Activated CD8-positive, alpha-beta T cell treated with anti-CD3 and anti-CD28 coated beads, Interleukin-2, amount 10 ng/mL, durations not matched to agents 7 days and 5 days (primary cell): Measurements from ENCODE around the gene CCDC117. TPM values are rescaled to one million over a fixed set of nuclear protein-coding genes. Genes with fewer than 3 reads are reported as not detected.

Experiments
- ATAC-seq: fragments of 150-1000 bp; cut with Tn5 transposase; one replicate; pipeline ENCODE4 v1.10.0; 2021; ENCODE audit warnings: moderate library complexity
- CTCF ChIA-PET: fragments of 350-600 bp; sonication (Branson Sonifier 250); formaldehyde crosslinking; loops from one replicate; lab custom pipeline; 2021; ENCODE audit warnings: antibody characterized with exemption; lab: Charles Lee
- POLR2A ChIA-PET: fragments of 350-600 bp; sonication (Branson Sonifier 250); formaldehyde crosslinking; loops from one replicate; lab custom pipeline; 2021; ENCODE audit warnings: antibody characterized with exemption; lab: Charles Lee
- DNase-seq: peaks from one replicate; pipeline ENCODE4 v3.0.0-alpha.2; 2020
- H3K27ac Mint-ChIP-seq: one replicate; pipeline ENCODE4 v1.8.0; 2021; ENCODE audit warnings: mild to moderate bottlenecking, mixed read lengths
- H3K27me3 Mint-ChIP-seq: one replicate; pipeline ENCODE4 v1.8.0; 2021; ENCODE audit warnings: low read depth, mixed read lengths
- H3K36me3 Mint-ChIP-seq: one replicate; pipeline ENCODE4 v1.8.0; 2021; ENCODE audit warnings: low read depth, mixed read lengths
- H3K4me1 Mint-ChIP-seq: one replicate; pipeline ENCODE4 v1.8.0; 2021; ENCODE audit warnings: low read depth, mixed read lengths
- H3K4me3 Mint-ChIP-seq: one replicate; pipeline ENCODE4 v1.8.0; 2021; ENCODE audit warnings: mild to moderate bottlenecking, mixed read lengths
- H3K9me3 Mint-ChIP-seq: one replicate; pipeline ENCODE4 v1.8.0; 2022; ENCODE audit warnings: mixed read lengths; ENCODE audit not compliant: insufficient read depth
- total RNA-seq, 2 experiments: library from RNA; stranded (reverse); gene quantifications; one replicate each; pipeline ENCODE4 v1.2.3, GENCODE V29; 2021

Gene CCDC117
- total RNA-seq, 2 experiments from 2014 or later = 36.7 to 40.0 TPM

DNA sequence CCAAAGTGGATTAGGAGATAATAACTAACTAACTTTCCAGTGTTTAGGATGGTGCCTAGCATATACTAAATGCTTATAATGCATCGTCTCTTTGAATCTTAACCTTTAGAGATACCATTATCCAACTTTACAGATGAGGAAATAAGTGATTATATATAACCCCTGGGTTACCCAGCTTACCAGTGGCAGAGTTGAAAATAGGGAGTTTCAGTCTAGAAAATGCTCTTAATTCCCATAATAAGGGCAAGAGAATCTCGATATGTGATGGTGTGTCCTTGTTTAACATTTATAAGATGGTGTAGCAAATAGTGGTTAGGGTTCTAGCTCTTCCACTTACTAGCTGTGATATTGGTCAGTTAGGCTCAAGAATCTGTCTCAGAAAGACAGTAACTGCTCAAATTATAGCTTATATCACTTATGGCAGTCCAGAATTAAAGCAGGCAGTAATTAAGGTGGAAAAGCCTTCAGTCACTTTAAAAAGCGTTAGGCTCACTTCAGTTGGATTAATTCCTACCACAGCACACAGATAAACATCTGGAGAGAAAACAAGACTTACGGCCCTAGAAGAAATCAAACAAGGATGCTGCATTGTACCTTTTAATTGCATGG lies 21.6 kb downstream of the CCDC117 start:
- peaks cover 81% of the 10 kb centered on the region for H3K36me3 Mint-ChIP-seq
- POLR2A ChIA-PET = interaction anchor here (0.6 to 2.5 kb wide), 4 partner anchors 10 to 35 kb away, joined by 3 to 12 read pairs (median 4); no protein-coding TSS in a partner anchor
- no peak overlapping the region for H3K4me3 Mint-ChIP-seq
- peak overlapping the region; percentile 14 for H3K27ac Mint-ChIP-seq
- peaks cover 69% of the 10 kb centered on the region for H3K4me1 Mint-ChIP-seq
- DNase-seq (no peak), ATAC-seq (no peak)
- CTCF ChIA-PET = interaction anchor here (0.7 to 7.7 kb wide), 5 partner anchors 9 to 247 kb away, joined by 3 to 53 read pairs (median 4); no protein-coding TSS in a partner anchor
- H3K27me3 Mint-ChIP-seq = no peaks in the 10 kb centered on the region
- no peaks in the 10 kb centered on the region for H3K9me3 Mint-ChIP-seq

GRCh38 chr22:28795071-28795693 lies 22.7 kb downstream of the CCDC117 start:
- H3K27ac Mint-ChIP-seq = peak overlapping the region; percentile 60
- H3K4me3 Mint-ChIP-seq = no peak overlapping the region
- peaks cover 67% of the 10 kb centered on the region for H3K4me1 Mint-ChIP-seq
- ChIA-PET CTCF (interaction anchor here (0.7 to 7.7 kb wide), 4 partner anchors 11 to 246 kb away, joined by 3 to 53 read pairs (median 6); no protein-coding TSS in a partner anchor), POLR2A (interaction anchor here (1.0 to 2.5 kb wide), 3 partner anchors 17 to 34 kb away, joined by 3 to 12 read pairs (median 4); no protein-coding TSS in a partner anchor)
- DNase-seq (no peak), ATAC-seq (no peak)
- no peaks in the 10 kb centered on the region for H3K27me3 Mint-ChIP-seq
- peaks cover 78% of the 10 kb centered on the region for H3K36me3 Mint-ChIP-seq
- no peaks in the 10 kb centered on the region for H3K9me3 Mint-ChIP-seq

DNA sequence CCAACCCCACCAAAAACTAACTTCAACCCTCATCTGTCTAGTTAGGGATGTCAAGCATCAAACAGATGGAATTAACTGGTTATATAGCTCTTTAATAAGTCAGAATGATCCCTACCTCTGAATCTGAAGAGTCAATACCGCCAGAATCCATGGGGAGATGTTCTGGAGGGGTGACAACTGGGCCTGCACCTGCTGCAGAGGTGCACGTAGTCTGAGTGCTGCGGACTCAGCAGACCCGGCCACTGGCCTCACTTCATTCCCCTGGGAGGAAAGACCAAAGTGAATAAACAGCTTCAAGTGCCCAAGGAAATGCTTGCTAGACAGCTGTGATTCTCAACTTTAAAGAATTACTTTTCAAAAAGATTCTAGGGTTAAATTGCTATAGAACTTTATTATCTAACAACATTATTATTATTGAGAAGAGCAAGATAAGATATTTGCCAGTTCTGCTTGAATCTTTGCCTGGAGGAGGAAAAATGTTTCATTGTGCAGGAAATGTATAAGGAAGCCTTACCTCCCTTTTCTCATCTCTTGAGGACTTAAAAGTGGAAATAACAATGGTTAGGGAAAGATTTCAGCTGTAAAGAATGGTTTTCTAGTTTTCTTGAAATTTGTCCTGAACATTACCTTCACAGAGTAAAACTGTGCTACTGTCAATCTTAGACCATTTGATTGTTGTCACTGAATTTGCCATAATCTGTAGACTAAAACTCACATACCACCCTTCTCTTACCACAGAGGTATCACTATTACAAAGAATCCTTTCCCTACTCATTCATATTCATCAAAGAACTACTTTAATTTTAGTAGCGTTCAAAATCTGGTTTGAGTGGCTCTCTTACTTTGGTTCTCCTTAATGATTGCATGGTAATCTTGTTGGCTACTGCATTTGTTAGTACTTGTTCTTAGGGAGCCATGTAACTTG lies 23.7 kb downstream of the CCDC117 start:
- peak overlapping the region; percentile 91 for H3K4me3 Mint-ChIP-seq
- DNase-seq (no peak), ATAC-seq (no peak)
- no peaks in the 10 kb centered on the region for H3K27me3 Mint-ChIP-seq
- ChIA-PET POLR2A (interaction anchor here (0.6 to 2.5 kb wide), 3 partner anchors 9 to 18 kb away, joined by 3 to 12 read pairs (median 3); no protein-coding TSS in a partner anchor), CTCF (interaction anchor here (1.1 to 7.7 kb wide), 3 partner anchors 15 to 245 kb away, joined by 3 to 53 read pairs (median 8); no protein-coding TSS in a partner anchor)
- no peaks in the 10 kb centered on the region for H3K9me3 Mint-ChIP-seq
- H3K36me3 Mint-ChIP-seq = peaks cover 79% of the 10 kb centered on the region
- H3K27ac Mint-ChIP-seq = peak overlapping the region; percentile 60
- peaks cover 59% of the 10 kb centered on the region for H3K4me1 Mint-ChIP-seq

- no peaks in the 10 kb centered on the region for H3K9me3 Mint-ChIP-seq
- H3K36me3 Mint-ChIP-seq = peaks cover 73% of the 10 kb centered on the region
- ChIA-PET POLR2A (interaction anchor here (0.6 to 6.4 kb wide), 13 partner anchors 8 to 115 kb away, joined by 3 to 138 read pairs (median 11); partner anchors contain the start of genes CCDC117, CHEK2 and HSCB), CTCF (interaction anchor here (0.6 to 7.7 kb wide), 10 partner anchors 9 to 447 kb away, joined by 3 to 98 read pairs (median 10); partner anchors contain the start of genes CCDC117, CHEK2 and HSCB)
- H3K27ac Mint-ChIP-seq = peak overlapping the region; percentile 91
- ATAC-seq = no peak
- H3K4me1 Mint-ChIP-seq = peaks cover 53% of the 10 kb centered on the region
- no peaks in the 10 kb centered on the region for H3K27me3 Mint-ChIP-seq
- DNase-seq = no peak
- peak overlapping the region; percentile 91 for H3K4me3 Mint-ChIP-seq
Measured at GRCh38 chr22:28798810-28799605, 26.5 kb downstream of the CCDC117 start.

DNA sequence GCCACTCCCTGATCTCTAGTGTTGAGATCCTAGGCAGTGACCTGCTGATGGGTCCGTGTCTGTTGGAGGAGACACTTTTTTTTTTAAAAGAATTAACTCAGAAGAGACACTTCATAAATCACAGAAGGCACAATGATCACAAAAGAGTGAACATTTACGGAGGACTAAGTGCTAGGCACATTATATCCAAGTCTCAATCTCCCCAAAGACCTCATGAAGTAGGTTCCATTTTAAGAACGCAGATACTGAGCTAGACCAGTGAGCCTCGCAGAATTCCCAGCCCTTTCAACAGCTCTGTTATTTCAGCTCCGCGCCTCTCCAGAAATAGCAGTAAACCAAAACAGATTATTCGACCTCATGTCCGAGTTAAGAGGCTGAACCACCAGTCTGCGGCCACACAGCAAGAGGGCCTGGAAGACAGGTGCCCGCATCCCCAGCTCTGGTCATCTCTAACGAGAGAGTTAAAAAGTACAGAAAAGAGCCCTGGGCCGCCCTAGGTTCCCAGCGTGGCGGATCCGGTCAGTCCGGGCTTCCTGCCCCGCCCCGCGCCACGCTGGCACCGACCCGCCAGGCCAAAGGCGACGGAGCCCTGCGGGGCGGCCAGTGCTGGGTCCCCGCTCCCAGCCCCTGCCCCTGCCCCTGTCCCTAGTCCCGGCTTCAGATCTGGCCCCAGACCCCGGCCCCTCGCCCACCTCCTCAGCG lies 27.3 kb downstream of the CCDC117 start:
- ChIA-PET POLR2A (interaction anchor here (1.1 to 6.4 kb wide), 13 partner anchors 8 to 59 kb away, joined by 3 to 138 read pairs (median 11); partner anchors contain the start of genes CCDC117, CHEK2 and HSCB), CTCF (interaction anchor here (1.2 to 7.7 kb wide), 8 partner anchors 10 to 58 kb away, joined by 3 to 98 read pairs (median 14); partner anchors contain the start of genes CCDC117, CHEK2 and HSCB)
- Mint-ChIP-seq H3K9me3 (no peaks in the 10 kb centered on the region), H3K4me1 (peaks cover 52% of the 10 kb centered on the region), H3K27ac (peak overlapping the region; percentile 91), H3K27me3 (no peaks in the 10 kb centered on the region), H3K4me3 (peak overlapping the region; percentile 91), H3K36me3 (peaks cover 69% of the 10 kb centered on the region)
- peak; percentile 45 for DNase-seq
- ATAC-seq = peak; percentile 56

- POLR2A ChIA-PET = interaction anchor here (0.7 to 6.4 kb wide), 13 partner anchors 8 to 59 kb away, joined by 3 to 138 read pairs (median 11); partner anchors contain the start of genes CCDC117, CHEK2 and HSCB
- Mint-ChIP-seq H3K4me3 (peak within 1 kb of the TSS; percentile 91), H3K36me3 (peaks cover 63% of the 10 kb centered on the region), H3K9me3 (no peaks in the 10 kb centered on the region), H3K27ac (peak within 1 kb of the TSS; percentile 91), H3K27me3 (no peaks in the 10 kb centered on the region), H3K4me1 (peaks cover 48% of the 10 kb centered on the region)
- DNase-seq (peak; percentile 91), ATAC-seq (peak; percentile 94)
- CTCF ChIA-PET = interaction anchor here (0.8 to 7.7 kb wide), 10 partner anchors 11 to 200 kb away, joined by 3 to 98 read pairs (median 8); partner anchors contain the start of genes CCDC117, CHEK2 and HSCB
Measured at GRCh38 chr22:28800308-28801041, 28.0 kb downstream of the CCDC117 start, which contains the start of gene XBP1. Gene XBP1 (minus strand): TSS chr22:28800569.

DNA sequence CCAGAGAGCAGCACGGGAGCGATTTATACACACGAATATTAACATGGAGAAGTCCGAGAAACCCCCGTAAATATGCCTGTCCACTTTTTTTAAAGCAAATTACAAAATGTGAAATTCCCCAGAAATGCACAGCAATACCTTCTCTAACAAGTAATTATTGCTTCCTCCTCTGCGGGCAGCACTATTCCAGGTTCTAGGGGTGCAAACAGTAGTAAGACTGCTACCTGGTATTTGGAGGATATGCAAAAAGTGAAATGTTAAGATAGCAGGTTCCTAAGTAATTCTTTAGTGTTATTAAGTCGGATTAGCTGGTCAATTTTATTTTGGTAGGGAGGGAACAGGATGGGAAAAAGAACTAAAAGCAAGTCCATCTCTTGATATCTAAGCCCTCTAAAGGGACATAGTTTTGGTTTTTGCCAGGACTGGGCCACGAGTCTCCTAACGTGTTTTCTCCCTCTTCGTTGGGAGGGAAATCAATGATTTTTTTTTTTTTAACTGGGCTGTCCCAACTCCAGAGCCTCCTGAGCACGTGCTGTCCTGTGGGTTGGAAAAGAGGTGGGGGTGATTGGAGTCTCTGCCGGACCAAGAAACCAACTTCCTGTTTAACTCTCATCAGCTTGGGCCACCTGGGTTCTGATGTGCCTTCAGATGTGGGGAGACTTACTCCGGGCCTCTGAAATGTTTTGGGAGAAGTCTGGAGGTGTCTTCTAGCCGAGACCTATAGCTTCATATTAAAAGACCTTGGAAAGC lies 29.5 kb downstream of the CCDC117 start:
- CTCF ChIA-PET = interaction anchor here (1.0 to 7.4 kb wide), 6 partner anchors 11 to 61 kb away, joined by 3 to 98 read pairs (median 10); partner anchors contain the start of genes CCDC117, CHEK2 and HSCB
- peaks cover 39% of the 10 kb centered on the region for H3K4me1 Mint-ChIP-seq

DNA sequence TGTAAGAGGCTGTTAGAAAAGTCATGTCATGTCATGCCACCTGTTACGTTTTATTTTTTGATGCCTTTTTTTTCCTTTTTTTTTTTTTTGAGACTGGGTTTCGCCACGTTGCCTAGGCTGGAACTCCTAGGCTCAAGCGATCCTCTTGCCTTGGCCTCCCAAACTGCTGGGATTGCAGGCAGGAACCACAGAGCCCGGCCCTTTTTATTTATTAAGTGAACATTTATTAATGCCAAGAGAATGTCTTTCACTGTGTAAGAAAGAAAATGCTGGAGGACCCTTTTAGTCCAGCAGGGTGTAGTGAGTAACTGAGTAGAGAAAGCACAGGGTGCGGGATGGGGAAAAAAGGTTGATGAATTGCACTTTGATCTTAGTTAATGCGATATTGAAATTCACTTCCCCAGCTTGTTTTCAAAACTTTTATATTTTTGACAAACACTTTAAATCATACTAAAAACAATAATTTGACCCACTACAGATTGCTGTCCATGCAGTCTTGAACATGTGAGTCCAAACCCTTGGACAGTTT lies 30.2 kb downstream of the CCDC117 start:
- POLR2A ChIA-PET = interaction anchor here (1.4 to 6.4 kb wide), 3 partner anchors 10 to 30 kb away, joined by 6 to 138 read pairs (median 25); partner anchors contain the start of gene CCDC117
- H3K27me3 Mint-ChIP-seq = no peaks in the 10 kb centered on the region
- CTCF ChIA-PET = interaction anchor here (0.8 to 7.4 kb wide), 8 partner anchors 10 to 61 kb away, joined by 3 to 98 read pairs (median 6); partner anchors contain the start of genes CCDC117, CHEK2 and HSCB
- no peaks in the 10 kb centered on the region for H3K9me3 Mint-ChIP-seq
- peak overlapping the region; percentile 82 for H3K4me3 Mint-ChIP-seq
- H3K36me3 Mint-ChIP-seq = peaks cover 45% of the 10 kb centered on the region
- H3K4me1 Mint-ChIP-seq = peaks cover 36% of the 10 kb centered on the region
- DNase-seq (no peak), ATAC-seq (no peak)
- peak overlapping the region; percentile 89 for H3K27ac Mint-ChIP-seq

More for the DNA sequence above, 29.5 kb downstream of the CCDC117 start:
- no peak for DNase-seq
- Mint-ChIP-seq H3K9me3 (no peaks in the 10 kb centered on the region), H3K4me3 (peak overlapping the region; percentile 82), H3K27me3 (no peaks in the 10 kb centered on the region), H3K27ac (peak overlapping the region; percentile 89), H3K36me3 (peaks cover 50% of the 10 kb centered on the region)
- no peak for ATAC-seq
- POLR2A ChIA-PET = interaction anchor here (1.4 to 6.4 kb wide), 4 partner anchors 11 to 30 kb away, joined by 6 to 138 read pairs (median 22); partner anchors contain the start of gene CCDC117
